Neural cell (in vitro differentiated cells): ENCODE measurements around the gene PINLYP. TPM values are rescaled to one million over a fixed set of nuclear protein-coding genes. Genes with fewer than 3 reads are reported as not detected.
"Not testable (repeated sequence)": the region's sequence is repeated elsewhere in the genome, so short reads cannot be mapped to it uniquely, and the experiment has no call there.

Source experiments
- H2AFZ ChIP-seq: fragments of 200-600, 300-800 bp; sonication (generic), shearing (Covaris generic); 2 replicates; pipeline ENCODE4 v1.6.0; 2014; ENCODE audit warnings: low read depth, mild to moderate bottlenecking, antibody characterized with exemption, low read length, moderate library complexity
- H3F3A ChIP-seq: fragments of 200-600 bp; shearing (Covaris generic); 2 replicates; pipeline ENCODE4 v1.6.1; 2016; ENCODE audit warnings: mild to moderate bottlenecking, moderate library complexity, mixed read lengths, antibody characterized with exemption, low read length; ENCODE audit not compliant: insufficient read depth, poor library complexity, severe bottlenecking
- H3K27ac ChIP-seq: fragments of 200-600, 300-800 bp; sonication (generic), shearing (Covaris generic); 2 replicates; pipeline ENCODE4 v1.5.1; 2014; ENCODE audit warnings: mild to moderate bottlenecking, low read length, moderate library complexity
- H3K27me3 ChIP-seq: fragments of 300-800, 200-600 bp; sonication (generic), shearing (Covaris generic); 2 replicates; pipeline ENCODE4 v1.6.0; 2014; ENCODE audit warnings: mild to moderate bottlenecking, low read depth, low read length, moderate library complexity; ENCODE audit not compliant: insufficient read depth
- H3K36me3 ChIP-seq: fragments of 300-800, 200-600 bp; sonication (generic), shearing (Covaris generic); 2 replicates; pipeline ENCODE4 v1.5.1; 2014; ENCODE audit warnings: mild to moderate bottlenecking, antibody characterized with exemption, low read length, moderate library complexity; ENCODE audit not compliant: insufficient read depth
- H3K4me2 ChIP-seq: fragments of 300-800, 200-600 bp; sonication (generic), shearing (Covaris generic); 2 replicates; pipeline ENCODE4 v1.6.0; 2014; ENCODE audit warnings: mild to moderate bottlenecking, low read length
- H3K4me3 ChIP-seq: fragments of 300-800, 200-600 bp; sonication (generic), shearing (Covaris generic); 2 replicates; pipeline ENCODE4 v1.5.1; 2014; ENCODE audit warnings: mild to moderate bottlenecking, low read length, moderate library complexity
- H3K79me2 ChIP-seq: fragments of 200-600 bp; shearing (Covaris generic); replicated peaks from 2 replicates; pipeline ENCODE4 v1.6.0; 2014; ENCODE audit warnings: mild to moderate bottlenecking, low read length, moderate library complexity; ENCODE audit not compliant: insufficient read depth
- H3K9ac ChIP-seq: fragments of 300-800, 200-600 bp; sonication (generic), shearing (Covaris generic); 2 replicates; pipeline ENCODE4 v1.6.1; 2016; ENCODE audit warnings: mild to moderate bottlenecking, low read length, mixed read lengths
- H3K9me2 ChIP-seq: fragments of 200-600 bp; shearing (Covaris generic); 2 replicates; pipeline ENCODE4 v1.6.1; 2016; ENCODE audit warnings: mild to moderate bottlenecking, low read length, mixed read lengths; ENCODE audit not compliant: insufficient read depth
- H3K9me3 ChIP-seq: fragments of 200-600, 300-800 bp; sonication (generic), shearing (Covaris generic); 2 replicates; pipeline ENCODE4 v1.6.1; 2016; ENCODE audit warnings: mild to moderate bottlenecking, mixed run types, low read length, moderate library complexity, mixed read lengths
- H4K20me1 ChIP-seq: fragments of 200-600 bp; shearing (Covaris generic); 2 replicates; pipeline ENCODE4 v1.6.1; 2016; ENCODE audit warnings: mild to moderate bottlenecking, mixed run types; ENCODE audit not compliant: insufficient read depth
- EP300 ChIP-seq: fragments of 450-650 bp; conservative IDR thresholded peaks from 2 replicates; pipeline ENCODE4 v1.6.1; 2014; ENCODE audit warnings: antibody characterized with exemption, mild to moderate bottlenecking, moderate library complexity; ENCODE audit not compliant: poor library complexity, severe bottlenecking
- EZH2 ChIP-seq: fragments of 200-600, 300-800 bp; shearing (Covaris generic), sonication (generic); IDR thresholded peaks from 2 replicates; pipeline ENCODE4 v1.6.1; 2014; ENCODE audit warnings: antibody characterized with exemption, low read length, borderline replicate concordance, mild to moderate bottlenecking; ENCODE audit not compliant: insufficient read depth, poor library complexity, severe bottlenecking
- MXI1 ChIP-seq: fragments of 450-650 bp; conservative IDR thresholded peaks from 2 replicates; pipeline ENCODE4 v1.6.1; 2014; ENCODE audit warnings: antibody characterized with exemption, mild to moderate bottlenecking; ENCODE audit not compliant: poor library complexity, severe bottlenecking
- POLR2AphosphoS5 ChIP-seq: IDR thresholded peaks from 2 replicates; pipeline ENCODE4 v1.6.1; 2012
- RAD21 ChIP-seq: fragments of 450-650 bp; conservative IDR thresholded peaks from 2 replicates; pipeline ENCODE4 v1.6.1; 2014; ENCODE audit warnings: antibody characterized with exemption, mild to moderate bottlenecking, moderate library complexity
- SMC3 ChIP-seq: fragments of 450-650 bp; conservative IDR thresholded peaks from 2 replicates; pipeline ENCODE4 v1.6.1; 2014; ENCODE audit warnings: antibody characterized with exemption, mild to moderate bottlenecking, moderate library complexity; ENCODE audit not compliant: poor library complexity
- TAF1 ChIP-seq: IDR thresholded peaks from 2 replicates; pipeline ENCODE4 v1.6.1; 2012; ENCODE audit warnings: low read depth
- polyA plus RNA-seq: library from polyadenylated mRNA; depleted of rRNA; stranded (reverse); fragments of >200 nt; gene quantifications from 2 replicates; pipeline ENCODE4 v1.2.3, GENCODE V29; 2014
- TF ChIP-seq, protein P1 (sequence below): fragments of 450-650 bp; IDR thresholded peaks from 2 replicates; pipeline ENCODE4 v1.5.1; 2014; ENCODE audit warnings: antibody characterized with exemption, mild to moderate bottlenecking, moderate library complexity; ENCODE audit not compliant: poor library complexity, severe bottlenecking
- TF ChIP-seq, protein P2 (sequence below): IDR thresholded peaks from 2 replicates; pipeline ENCODE4 v1.6.1; 2012; ENCODE audit warnings: borderline replicate concordance

PINLYP gene
- polyA plus RNA-seq, 1 donor from 2014 or later = 1.9 TPM

DNA sequence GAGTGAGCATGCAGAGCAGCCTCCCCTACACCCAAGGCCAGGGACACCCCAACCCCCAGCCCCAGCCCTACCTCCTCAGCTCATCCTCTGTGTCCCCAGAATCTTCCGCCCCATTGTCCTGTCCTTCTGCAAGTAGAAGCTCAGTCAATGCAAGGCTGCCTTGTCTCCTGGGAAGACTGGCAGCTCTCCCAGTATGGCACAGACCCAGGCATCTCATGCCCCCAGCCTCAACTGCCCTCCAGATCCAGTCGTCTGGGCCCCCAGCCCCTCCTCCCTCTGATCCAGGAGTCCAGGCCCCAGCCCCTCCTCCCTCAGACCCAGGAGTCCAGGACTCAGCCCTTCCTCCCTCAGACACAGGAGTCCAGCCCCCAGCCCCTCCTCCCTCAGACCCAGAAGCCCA, 29.6 kb upstream of the PINLYP start (continued):
- TF ChIP-seq EP300 (no peak), EZH2 (no peak)

DNA sequence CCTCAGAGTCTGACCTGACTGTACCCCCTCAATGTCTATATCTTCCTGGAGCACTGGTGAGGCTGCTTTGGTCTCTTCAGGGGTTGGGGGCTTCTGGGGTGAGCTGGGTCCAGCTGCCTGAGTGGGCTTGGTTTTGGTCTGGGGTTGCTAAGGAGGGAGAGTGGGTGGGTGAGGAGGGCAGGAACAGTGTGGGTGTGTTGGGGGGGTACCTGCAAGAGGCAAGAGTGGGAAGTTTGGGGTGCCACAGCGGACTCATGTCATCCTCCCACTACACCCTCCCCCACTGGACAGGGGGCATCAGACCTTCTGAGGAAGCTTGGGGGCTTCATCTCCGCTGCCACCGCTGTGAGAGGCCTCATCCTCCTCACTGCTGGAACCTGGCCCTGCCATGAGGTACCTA, 29.0 kb upstream of the PINLYP start:
- TF ChIP-seq MXI1 (no peak), POLR2AphosphoS5 (no peak), EZH2 (no peak), TAF1 (no peak), RAD21 (no peak), EP300 (no peak), SMC3 (no peak)
- TF ChIP-seq, protein P1, sequence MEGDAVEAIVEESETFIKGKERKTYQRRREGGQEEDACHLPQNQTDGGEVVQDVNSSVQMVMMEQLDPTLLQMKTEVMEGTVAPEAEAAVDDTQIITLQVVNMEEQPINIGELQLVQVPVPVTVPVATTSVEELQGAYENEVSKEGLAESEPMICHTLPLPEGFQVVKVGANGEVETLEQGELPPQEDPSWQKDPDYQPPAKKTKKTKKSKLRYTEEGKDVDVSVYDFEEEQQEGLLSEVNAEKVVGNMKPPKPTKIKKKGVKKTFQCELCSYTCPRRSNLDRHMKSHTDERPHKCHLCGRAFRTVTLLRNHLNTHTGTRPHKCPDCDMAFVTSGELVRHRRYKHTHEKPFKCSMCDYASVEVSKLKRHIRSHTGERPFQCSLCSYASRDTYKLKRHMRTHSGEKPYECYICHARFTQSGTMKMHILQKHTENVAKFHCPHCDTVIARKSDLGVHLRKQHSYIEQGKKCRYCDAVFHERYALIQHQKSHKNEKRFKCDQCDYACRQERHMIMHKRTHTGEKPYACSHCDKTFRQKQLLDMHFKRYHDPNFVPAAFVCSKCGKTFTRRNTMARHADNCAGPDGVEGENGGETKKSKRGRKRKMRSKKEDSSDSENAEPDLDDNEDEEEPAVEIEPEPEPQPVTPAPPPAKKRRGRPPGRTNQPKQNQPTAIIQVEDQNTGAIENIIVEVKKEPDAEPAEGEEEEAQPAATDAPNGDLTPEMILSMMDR = no peak
- TF ChIP-seq, protein P2, sequence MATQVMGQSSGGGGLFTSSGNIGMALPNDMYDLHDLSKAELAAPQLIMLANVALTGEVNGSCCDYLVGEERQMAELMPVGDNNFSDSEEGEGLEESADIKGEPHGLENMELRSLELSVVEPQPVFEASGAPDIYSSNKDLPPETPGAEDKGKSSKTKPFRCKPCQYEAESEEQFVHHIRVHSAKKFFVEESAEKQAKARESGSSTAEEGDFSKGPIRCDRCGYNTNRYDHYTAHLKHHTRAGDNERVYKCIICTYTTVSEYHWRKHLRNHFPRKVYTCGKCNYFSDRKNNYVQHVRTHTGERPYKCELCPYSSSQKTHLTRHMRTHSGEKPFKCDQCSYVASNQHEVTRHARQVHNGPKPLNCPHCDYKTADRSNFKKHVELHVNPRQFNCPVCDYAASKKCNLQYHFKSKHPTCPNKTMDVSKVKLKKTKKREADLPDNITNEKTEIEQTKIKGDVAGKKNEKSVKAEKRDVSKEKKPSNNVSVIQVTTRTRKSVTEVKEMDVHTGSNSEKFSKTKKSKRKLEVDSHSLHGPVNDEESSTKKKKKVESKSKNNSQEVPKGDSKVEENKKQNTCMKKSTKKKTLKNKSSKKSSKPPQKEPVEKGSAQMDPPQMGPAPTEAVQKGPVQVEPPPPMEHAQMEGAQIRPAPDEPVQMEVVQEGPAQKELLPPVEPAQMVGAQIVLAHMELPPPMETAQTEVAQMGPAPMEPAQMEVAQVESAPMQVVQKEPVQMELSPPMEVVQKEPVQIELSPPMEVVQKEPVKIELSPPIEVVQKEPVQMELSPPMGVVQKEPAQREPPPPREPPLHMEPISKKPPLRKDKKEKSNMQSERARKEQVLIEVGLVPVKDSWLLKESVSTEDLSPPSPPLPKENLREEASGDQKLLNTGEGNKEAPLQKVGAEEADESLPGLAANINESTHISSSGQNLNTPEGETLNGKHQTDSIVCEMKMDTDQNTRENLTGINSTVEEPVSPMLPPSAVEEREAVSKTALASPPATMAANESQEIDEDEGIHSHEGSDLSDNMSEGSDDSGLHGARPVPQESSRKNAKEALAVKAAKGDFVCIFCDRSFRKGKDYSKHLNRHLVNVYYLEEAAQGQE = no peak
- Histone ChIP-seq H3K4me2 (no peak overlapping the region), H3K9ac (no peak overlapping the region), H3K9me2 (no peaks in the 10 kb centered on the region), H3F3A (no peaks in the 10 kb centered on the region), H3K4me3 (no peak overlapping the region), H2AFZ (no peak overlapping the region), H3K36me3 (no peaks in the 10 kb centered on the region), H3K27ac (no peak overlapping the region), H4K20me1 (no peaks in the 10 kb centered on the region), H3K79me2 (no peaks in the 10 kb centered on the region), H3K27me3 (no peaks in the 10 kb centered on the region), H3K9me3 (no peaks in the 10 kb centered on the region)

DNA sequence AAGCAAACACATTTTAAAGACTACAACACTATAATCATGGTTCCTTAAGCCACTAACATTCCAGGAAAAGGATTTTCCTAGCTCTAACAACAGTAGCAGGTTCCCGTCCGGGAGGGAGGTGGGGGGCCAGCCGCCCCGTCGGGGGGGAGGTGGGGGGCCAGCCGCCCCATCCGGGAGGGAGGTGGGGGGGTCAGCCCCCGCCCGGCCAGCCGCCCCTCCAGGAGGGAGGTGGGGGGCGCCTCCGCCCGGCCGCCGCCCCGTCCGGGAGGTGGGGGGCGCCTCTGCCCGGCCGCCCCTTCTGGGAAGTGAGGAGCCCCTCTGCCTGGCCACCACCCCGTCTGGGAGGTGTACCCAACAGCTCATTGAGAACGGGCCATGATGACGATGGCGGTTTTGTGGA, 27.7 kb upstream of the PINLYP start:
- H3K9me2 ChIP-seq, H3K9me3 ChIP-seq, H3K4me3 ChIP-seq, H2AFZ ChIP-seq, H3K79me2 ChIP-seq, H3K9ac ChIP-seq, H3F3A ChIP-seq, H4K20me1 ChIP-seq, H3K27ac ChIP-seq, H3K4me2 ChIP-seq, H3K36me3 ChIP-seq, H3K27me3 ChIP-seq: not testable (repeated sequence)
